ENCODE measurements around the gene PARVB. TPM values are rescaled to one million over a fixed set of nuclear protein-coding genes. Genes with fewer than 3 reads are reported as not detected.

PARVB gene
- total and polyA plus RNA-seq, 7 experiments from 2014 or later = 0.18 to 51.2 (median 4.2) TPM

DNA sequence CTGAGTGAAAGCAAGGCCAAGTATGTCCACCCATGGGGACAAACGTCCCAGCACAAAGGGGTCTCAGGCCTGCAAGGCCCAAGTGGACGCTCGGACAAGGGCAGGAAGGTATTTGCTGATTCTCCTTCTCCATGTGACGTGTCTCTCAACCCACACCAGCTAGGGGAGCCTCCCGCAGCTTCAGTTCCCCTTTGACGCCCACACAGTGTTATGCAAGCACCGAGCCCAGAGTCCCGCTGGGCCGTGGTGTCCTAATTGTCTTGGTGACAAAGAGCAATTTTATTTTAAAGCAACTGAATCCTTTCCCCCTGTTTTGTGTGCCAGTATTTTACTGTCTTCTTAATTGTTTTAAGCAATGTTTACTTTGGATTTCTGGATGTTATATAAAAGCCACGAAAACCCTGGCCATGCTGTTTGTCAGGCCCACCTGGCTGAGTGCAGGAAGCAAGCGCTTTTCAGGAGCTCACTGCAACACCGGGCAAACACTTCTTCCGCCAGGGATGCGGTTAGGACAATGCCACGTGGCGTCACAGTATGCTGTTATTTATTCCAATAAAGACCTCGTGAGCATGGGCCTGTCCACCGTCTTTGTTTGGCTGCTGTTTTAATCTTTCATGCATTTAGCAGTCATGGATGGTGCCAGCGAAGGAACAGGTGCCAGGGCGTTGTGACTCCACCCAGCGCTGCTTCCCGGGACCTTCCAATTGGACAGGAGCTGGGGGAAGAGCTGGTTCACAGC lies 148.4 kb downstream of the PARVB start:
- Histone ChIP-seq H3K4me1 (ENCODE audit: control insufficient read depth in 2 of 2, insufficient read depth in 2 of 2, low read length in 2 of 2) (no peaks in the 10 kb centered on the region), H3K36me3 (ENCODE audit: control insufficient read depth in 2 of 3, insufficient read depth in 3 of 3, low read length in 3 of 3) (no peaks in the 10 kb centered on the region), H3K27ac (ENCODE audit: low read depth, low read length) (no peak overlapping the region), H3K9me3 (ENCODE audit: control insufficient read depth in 2 of 3, low read length in 3 of 3) (no peaks in the 10 kb centered on the region), H3K4me3 (ENCODE audit: low read length) (no peak overlapping the region), H3K27me3 (ENCODE audit: control insufficient read depth in 2 of 2, insufficient read depth in 2 of 2, low read length in 2 of 2) (no peaks in the 10 kb centered on the region)
- Mint-ChIP-seq H3K27ac (peak overlapping the region in 3 of 9 donors; percentile 25 to 42 (median 26)), H3K9me3 (no peaks in the 10 kb centered on the region), H3K4me3 (no peak overlapping the region), H3K27me3 (peaks cover 0 to 5% (median 0%) of the 10 kb centered on the region in 5 donors), H3K36me3 (no peaks in the 10 kb centered on the region), H3K4me1 (peaks cover 0 to 4% (median 0%) of the 10 kb centered on the region in 7 donors)
- ATAC-seq (peak; percentile 90), DNase-seq (no peak)
- ChIA-PET CTCF (no interaction called here), POLR2A (no interaction called here)
- intact Hi-C loops (cut with micrococcal nuclease) = no loop called here

DNA sequence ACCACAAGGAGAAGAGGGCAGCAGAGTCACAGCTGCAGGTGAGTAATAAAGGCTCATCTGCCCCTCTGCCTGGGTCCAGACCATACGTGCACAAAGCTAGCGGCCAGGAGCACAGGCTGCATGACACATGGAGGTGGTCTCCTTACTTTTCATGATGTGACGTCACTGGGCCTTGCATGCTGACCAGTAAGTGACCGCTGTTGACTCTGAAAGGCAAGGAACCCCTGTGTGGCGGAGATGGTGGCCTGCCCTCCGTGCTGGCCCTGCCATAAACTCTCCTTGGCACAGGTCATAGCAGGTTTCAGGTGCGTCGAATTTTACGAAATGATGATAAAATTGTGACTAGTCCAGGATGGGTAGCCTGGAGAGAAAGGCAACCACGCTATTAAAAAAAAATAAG lies 149.1 kb downstream of the PARVB start:
- H3K4me3 Mint-ChIP-seq = no peak overlapping the region
- POLR2A ChIA-PET = no interaction called here
- CTCF ChIA-PET = no interaction called here
- intact Hi-C loops (cut with micrococcal nuclease) = no loop called here
- no peak overlapping the region for H3K27ac Mint-ChIP-seq
- Histone ChIP-seq H3K4me1 (ENCODE audit: control insufficient read depth in 2 of 2, insufficient read depth in 2 of 2, low read length in 2 of 2) (no peaks in the 10 kb centered on the region), H3K9me3 (ENCODE audit: control insufficient read depth in 2 of 3, low read length in 3 of 3) (no peaks in the 10 kb centered on the region), H3K27ac (ENCODE audit: low read depth, low read length) (no peak overlapping the region), H3K4me3 (ENCODE audit: low read length) (no peak overlapping the region), H3K27me3 (ENCODE audit: control insufficient read depth in 2 of 2, insufficient read depth in 2 of 2, low read length in 2 of 2) (no peaks in the 10 kb centered on the region), H3K36me3 (ENCODE audit: control insufficient read depth in 2 of 3, insufficient read depth in 3 of 3, low read length in 3 of 3) (no peaks in the 10 kb centered on the region)
- DNase-seq (no peak), ATAC-seq (no peak)
- peaks cover 0 to 5% (median 0%) of the 10 kb centered on the region in 5 donors for H3K27me3 Mint-ChIP-seq
- H3K9me3 Mint-ChIP-seq = no peaks in the 10 kb centered on the region
- H3K4me1 Mint-ChIP-seq = peaks cover 0 to 4% (median 0%) of the 10 kb centered on the region in 7 donors
- no peaks in the 10 kb centered on the region for H3K36me3 Mint-ChIP-seq

GRCh38 chr22:44175676-44176075 lies 151.6 kb downstream of the PARVB start:
- H3K36me3 ChIP-seq (ENCODE audit: control insufficient read depth in 2 of 3, insufficient read depth in 3 of 3, low read length in 3 of 3) = no peaks in the 10 kb centered on the region
- peaks cover 3 to 8% (median 4%) of the 10 kb centered on the region in 7 donors for H3K4me1 Mint-ChIP-seq
- peaks cover 0 to 3% of the 10 kb centered on the region in 2 donors for H3K4me1 ChIP-seq (ENCODE audit: control insufficient read depth in 2 of 2, insufficient read depth in 2 of 2, low read length in 2 of 2)
- no peaks in the 10 kb centered on the region for H3K27me3 ChIP-seq (ENCODE audit: control insufficient read depth in 2 of 2, insufficient read depth in 2 of 2, low read length in 2 of 2)
- POLR2A ChIA-PET = no interaction called here
- no peaks in the 10 kb centered on the region for H3K9me3 Mint-ChIP-seq
- CTCF ChIA-PET = no interaction called here
- H3K4me3 ChIP-seq (ENCODE audit: low read length) = no peak overlapping the region
- intact Hi-C loops (cut with micrococcal nuclease) = no loop called here
- ATAC-seq = no peak
- H3K27me3 Mint-ChIP-seq = peaks cover 0 to 9% (median 0%) of the 10 kb centered on the region in 5 donors
- H3K4me3 Mint-ChIP-seq = no peak overlapping the region
- no peak overlapping the region for H3K27ac Mint-ChIP-seq
- no peak for DNase-seq
- no peaks in the 10 kb centered on the region for H3K36me3 Mint-ChIP-seq
- no peak overlapping the region for H3K27ac ChIP-seq (ENCODE audit: low read depth, low read length)
- H3K9me3 ChIP-seq (ENCODE audit: control insufficient read depth in 2 of 3, low read length in 3 of 3) = no peaks in the 10 kb centered on the region

DNA sequence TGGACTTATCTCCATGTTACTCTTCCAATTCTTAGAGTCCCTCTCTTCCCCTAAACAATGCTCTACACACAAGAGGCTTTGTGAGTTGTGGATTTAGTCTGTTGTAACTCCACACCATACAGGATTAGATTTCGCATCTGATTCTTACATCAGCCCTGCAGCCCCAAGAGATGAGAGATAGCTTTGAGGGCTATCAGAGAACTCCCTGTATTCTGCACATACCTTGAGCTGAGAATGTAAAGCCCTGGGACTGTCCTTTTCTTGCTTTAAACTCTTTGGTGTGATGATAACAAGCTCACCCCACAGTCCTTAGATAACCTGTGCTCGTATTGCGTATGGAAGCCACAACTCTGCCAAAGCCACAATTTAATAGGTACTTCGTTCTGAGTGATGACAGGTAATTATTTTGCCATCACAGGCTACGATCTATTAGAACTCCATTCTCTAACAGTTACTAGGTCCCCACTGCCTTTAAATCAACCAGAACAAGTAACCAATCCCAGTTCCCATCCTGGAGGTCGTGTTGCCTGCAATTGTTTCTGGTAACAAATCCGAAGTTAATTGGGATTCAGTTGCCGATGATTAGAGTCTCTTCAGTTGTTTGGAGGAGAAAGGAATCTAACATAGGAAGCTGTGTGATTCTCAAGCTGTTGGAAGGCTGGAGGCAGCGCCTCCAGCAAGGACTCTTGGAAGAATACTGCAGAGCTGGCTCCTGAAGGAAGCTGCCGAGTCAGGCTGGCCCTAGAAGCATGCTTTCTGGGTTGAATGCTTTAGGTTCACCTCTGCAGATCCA lies 155.3 kb downstream of the PARVB start:
- no peaks in the 10 kb centered on the region for H3K27me3 ChIP-seq (ENCODE audit: control insufficient read depth in 2 of 2, insufficient read depth in 2 of 2, low read length in 2 of 2)
- no peak overlapping the region for H3K4me3 Mint-ChIP-seq
- H3K9me3 Mint-ChIP-seq = no peaks in the 10 kb centered on the region
- no peak overlapping the region for H3K4me3 ChIP-seq (ENCODE audit: low read length)
- H3K27ac ChIP-seq (ENCODE audit: low read depth, low read length) = no peak overlapping the region
- no peak for ATAC-seq
- no peaks in the 10 kb centered on the region for H3K9me3 ChIP-seq (ENCODE audit: control insufficient read depth in 2 of 3, low read length in 3 of 3)
- no peak for DNase-seq
- H3K27ac Mint-ChIP-seq = peak overlapping the region in 1 of 9 donors; percentile 43
- peaks cover 15 to 27% (median 24%) of the 10 kb centered on the region in 7 donors for H3K4me1 Mint-ChIP-seq
- H3K4me1 ChIP-seq (ENCODE audit: control insufficient read depth in 2 of 2, insufficient read depth in 2 of 2, low read length in 2 of 2) = peaks cover 11 to 14% of the 10 kb centered on the region in 2 donors
- intact Hi-C loops (cut with micrococcal nuclease) = no loop called here
- POLR2A ChIA-PET = interaction anchor here (0.6 kb wide), 1 partner anchor 17 kb away, joined by 3 read pairs; no protein-coding TSS in a partner anchor
- peaks cover 0 to 3% (median 0%) of the 10 kb centered on the region in 5 donors for H3K36me3 Mint-ChIP-seq
- CTCF ChIA-PET = no interaction called here
- H3K36me3 ChIP-seq (ENCODE audit: control insufficient read depth in 2 of 3, insufficient read depth in 3 of 3, low read length in 3 of 3) = peaks cover 0 to 4% (median 0%) of the 10 kb centered on the region in 3 experiments
- peaks cover 0 to 10% (median 0%) of the 10 kb centered on the region in 5 donors for H3K27me3 Mint-ChIP-seq

DNA sequence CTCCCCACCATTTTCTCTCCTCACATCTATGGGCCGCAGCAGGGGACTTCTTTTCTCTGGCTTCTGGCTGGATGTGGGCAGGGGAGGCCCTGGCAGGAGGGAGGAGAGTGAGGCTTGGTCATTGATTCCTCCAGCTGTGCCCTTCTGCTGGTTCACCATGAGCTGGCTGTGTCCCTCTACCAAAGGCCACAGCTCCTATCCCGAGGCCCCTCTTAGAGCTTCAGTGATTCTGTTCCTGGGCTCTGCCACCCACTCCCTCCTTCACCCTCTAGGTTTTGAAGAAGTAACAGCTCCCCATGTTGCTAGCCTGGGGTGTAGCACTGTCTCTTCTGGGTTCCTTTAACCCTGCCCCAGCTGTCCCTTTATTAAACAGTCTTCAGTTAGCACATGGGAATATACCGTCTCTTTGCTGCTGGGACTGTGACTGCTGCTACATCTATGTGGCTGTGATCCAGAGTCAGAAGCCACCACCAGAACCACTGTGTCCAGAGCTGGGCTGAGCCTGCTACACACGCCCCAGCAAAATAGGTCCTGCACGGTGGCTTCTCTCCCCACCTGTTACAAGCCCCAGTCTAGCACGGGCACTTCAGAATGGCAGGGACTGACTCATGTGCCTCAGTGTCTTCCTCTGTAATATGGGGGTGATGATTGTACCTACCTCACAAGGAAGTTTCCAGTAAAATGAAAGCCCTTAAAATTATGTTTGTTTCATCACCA lies 156.0 kb downstream of the PARVB start:
- peak overlapping the region; percentile 84 to 97 (median 92) for H3K4me3 Mint-ChIP-seq
- no peaks in the 10 kb centered on the region for H3K9me3 Mint-ChIP-seq
- H3K27ac Mint-ChIP-seq = peak overlapping the region; percentile 88 to 98 (median 95)
- Histone ChIP-seq H3K27ac (ENCODE audit: low read depth, low read length) (peak overlapping the region; percentile 80), H3K9me3 (ENCODE audit: control insufficient read depth in 2 of 3, low read length in 3 of 3) (no peaks in the 10 kb centered on the region), H3K4me1 (ENCODE audit: control insufficient read depth in 2 of 2, insufficient read depth in 2 of 2, low read length in 2 of 2) (peaks cover 11 to 14% of the 10 kb centered on the region in 2 donors), H3K4me3 (ENCODE audit: low read length) (no peak overlapping the region), H3K27me3 (ENCODE audit: control insufficient read depth in 2 of 2, insufficient read depth in 2 of 2, low read length in 2 of 2) (no peaks in the 10 kb centered on the region), H3K36me3 (ENCODE audit: control insufficient read depth in 2 of 3, insufficient read depth in 3 of 3, low read length in 3 of 3) (peaks cover 0 to 7% (median 0%) of the 10 kb centered on the region in 3 experiments)
- H3K27me3 Mint-ChIP-seq = peaks cover 0 to 10% (median 0%) of the 10 kb centered on the region in 5 donors
- POLR2A ChIA-PET = interaction anchor here (0.6 to 1.2 kb wide), 3 partner anchors 13 to 225 kb away, joined by 3 read pairs; partner anchors contain the start of gene SAMM50
- DNase-seq (no peak), ATAC-seq (no peak)
- H3K4me1 Mint-ChIP-seq = peaks cover 15 to 33% (median 30%) of the 10 kb centered on the region in 7 donors
- CTCF ChIA-PET = interaction anchor here (0.9 kb wide), 1 partner anchor 14 kb away, joined by 3 read pairs; no protein-coding TSS in a partner anchor
- intact Hi-C loops (cut with micrococcal nuclease) = loop anchor here (5.0 to 10.0 kb wide), 9 partner anchors 95 to 522 kb away; partner anchors contain the start of genes RTL6 (in 2 of the 2), EFCAB6 (in 1 of the 2) and PRR5 (in 1 of the 2)
- H3K36me3 Mint-ChIP-seq = peaks cover 0 to 8% (median 0%) of the 10 kb centered on the region in 5 donors

- Histone ChIP-seq H3K27ac (ENCODE audit: low read depth, low read length) (peak within 1 kb of the TSS; percentile 80), H3K36me3 (ENCODE audit: control insufficient read depth in 2 of 3, insufficient read depth in 3 of 3, low read length in 3 of 3) (peaks cover 0 to 12% (median 0%) of the 10 kb centered on the region in 3 experiments), H3K9me3 (ENCODE audit: control insufficient read depth in 2 of 3, low read length in 3 of 3) (no peaks in the 10 kb centered on the region), H3K4me3 (ENCODE audit: low read length) (peak within 1 kb of the TSS; percentile 83), H3K27me3 (ENCODE audit: control insufficient read depth in 2 of 2, insufficient read depth in 2 of 2, low read length in 2 of 2) (no peaks in the 10 kb centered on the region), H3K4me1 (ENCODE audit: control insufficient read depth in 2 of 2, insufficient read depth in 2 of 2, low read length in 2 of 2) (peaks cover 11 to 14% of the 10 kb centered on the region in 2 donors)
- peaks cover 0 to 8% (median 0%) of the 10 kb centered on the region in 5 donors for H3K36me3 Mint-ChIP-seq
- ATAC-seq = peak; percentile 73
- intact Hi-C loops (cut with micrococcal nuclease) = loop anchor here (1.0 to 10.0 kb wide), 10 partner anchors 96 to 522 kb away; partner anchors contain the start of genes RTL6 (in 2 of the 2), EFCAB6 (in 1 of the 2) and PRR5 (in 1 of the 2)
- POLR2A ChIA-PET = interaction anchor here (0.8 to 1.5 kb wide), 5 partner anchors 9 to 488 kb away, joined by 3 to 5 read pairs (median 3); partner anchors contain the start of gene SAMM50
- H3K27ac Mint-ChIP-seq = peak within 1 kb of the TSS; percentile 88 to 98 (median 95)
- peak within 1 kb of the TSS; percentile 84 to 97 (median 92) for H3K4me3 Mint-ChIP-seq
- peaks cover 15 to 33% (median 30%) of the 10 kb centered on the region in 7 donors for H3K4me1 Mint-ChIP-seq
- CTCF ChIA-PET = interaction anchor here (0.9 kb wide), 1 partner anchor 14 kb away, joined by 3 read pairs; no protein-coding TSS in a partner anchor
- peak in 8 of 9 donors; percentile 32 to 79 (median 75) for DNase-seq
- peaks cover 0 to 10% (median 0%) of the 10 kb centered on the region in 5 donors for H3K27me3 Mint-ChIP-seq
- H3K9me3 Mint-ChIP-seq = no peaks in the 10 kb centered on the region
Measured at GRCh38 chr22:44180706-44181032, 156.6 kb downstream of the PARVB start, which contains the start of gene PARVG. Gene PARVG (plus strand): TSS chr22:44180925. CDS start chr22:44183330, 2,405 bp downstream.

All from naive thymus-derived CD4-positive, alpha-beta T cell (primary cell).